Right atrium auricular region (tissue), 2 donors: ENCODE results near the gene LYST. TPM values are rescaled to one million over a fixed set of nuclear protein-coding genes. Genes with fewer than 3 reads are reported as not detected.

Source experiments
- DNase-seq: peaks from one replicate; pipeline ENCODE4 v3.0.0-alpha.2; 2019; ENCODE audit warnings: low spot score
- H3K27ac ChIP-seq, 2 donors: fragments of 200-600 bp; sonication (generic); 1 replicate in 1 of 2; 2 replicates in 1 of 2; pipeline ENCODE4 v1.5.1; 2016 to 2019
- H3K27me3 ChIP-seq, 2 donors: fragments of 200-600 bp; sonication (generic); one replicate each; pipeline versions ENCODE4 v1.5.1 to v1.6.0; 2017 to 2019
- H3K36me3 ChIP-seq: fragments of 200-600 bp; sonication (generic); one replicate; pipeline ENCODE4 v1.5.1; 2016
- H3K4me1 ChIP-seq, 2 donors: fragments of 200-600 bp; sonication (generic); one replicate each; pipeline versions ENCODE4 v1.5.1 to v1.6.0; 2017 to 2019
- H3K4me3 ChIP-seq, 2 donors: fragments of 200-600 bp; sonication (generic); 1 replicate in 1 of 2; 2 replicates in 1 of 2; pipeline ENCODE4 v1.5.1; 2017 to 2019; ENCODE audit warnings: mild to moderate bottlenecking in 1 of 2, moderate library complexity in 1 of 2
- H3K9me3 ChIP-seq, 2 donors: fragments of 200-600 bp; sonication (generic); one replicate each; pipeline ENCODE4 v1.5.1; 2019
- total RNA-seq, 2 donors: library from RNA; depleted of rRNA; stranded (reverse); fragments of >200 nt; gene quantifications; one replicate each; pipeline ENCODE4 v1.1.0, GENCODE V29; 2016
- TF ChIP-seq, protein P1 (sequence below), 2 donors: fragments of 200-600 bp; sonication (generic); IDR thresholded peaks; one replicate each; pipeline ENCODE4 v1.5.1; 2019; ENCODE audit warnings: antibody characterized with exemption in 2 of 2

LYST gene
- total RNA-seq, 2 donors from 2014 or later: 7.3 to 13.0 TPM

GRCh38 chr1:235708390-235708962 lies 158.2 kb downstream of the LYST start:
- Histone ChIP-seq H3K9me3 (no peaks in the 10 kb centered on the region), H3K4me3 (no peak overlapping the region), H3K27ac (no peak overlapping the region), H3K36me3 (peaks cover 25% of the 10 kb centered on the region), H3K4me1 (no peaks in the 10 kb centered on the region), H3K27me3 (no peaks in the 10 kb centered on the region)
- DNase-seq: no peak
- TF ChIP-seq, protein P1, sequence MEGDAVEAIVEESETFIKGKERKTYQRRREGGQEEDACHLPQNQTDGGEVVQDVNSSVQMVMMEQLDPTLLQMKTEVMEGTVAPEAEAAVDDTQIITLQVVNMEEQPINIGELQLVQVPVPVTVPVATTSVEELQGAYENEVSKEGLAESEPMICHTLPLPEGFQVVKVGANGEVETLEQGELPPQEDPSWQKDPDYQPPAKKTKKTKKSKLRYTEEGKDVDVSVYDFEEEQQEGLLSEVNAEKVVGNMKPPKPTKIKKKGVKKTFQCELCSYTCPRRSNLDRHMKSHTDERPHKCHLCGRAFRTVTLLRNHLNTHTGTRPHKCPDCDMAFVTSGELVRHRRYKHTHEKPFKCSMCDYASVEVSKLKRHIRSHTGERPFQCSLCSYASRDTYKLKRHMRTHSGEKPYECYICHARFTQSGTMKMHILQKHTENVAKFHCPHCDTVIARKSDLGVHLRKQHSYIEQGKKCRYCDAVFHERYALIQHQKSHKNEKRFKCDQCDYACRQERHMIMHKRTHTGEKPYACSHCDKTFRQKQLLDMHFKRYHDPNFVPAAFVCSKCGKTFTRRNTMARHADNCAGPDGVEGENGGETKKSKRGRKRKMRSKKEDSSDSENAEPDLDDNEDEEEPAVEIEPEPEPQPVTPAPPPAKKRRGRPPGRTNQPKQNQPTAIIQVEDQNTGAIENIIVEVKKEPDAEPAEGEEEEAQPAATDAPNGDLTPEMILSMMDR (IDR thresholded peaks at IDR 0.05): no peak

- TF ChIP-seq, protein P1 (IDR thresholded peaks at IDR 0.05): no peak
- H3K27ac ChIP-seq: no peak overlapping the region
- H3K9me3 ChIP-seq: no peaks in the 10 kb centered on the region
- H3K4me1 ChIP-seq: no peaks in the 10 kb centered on the region
- peaks cover 31% of the 10 kb centered on the region for H3K36me3 ChIP-seq
- DNase-seq: no peak
- no peak overlapping the region for H3K4me3 ChIP-seq
- H3K27me3 ChIP-seq: no peaks in the 10 kb centered on the region
Measured at GRCh38 chr1:235703506-235703905, 163.2 kb downstream of the LYST start.

DNA sequence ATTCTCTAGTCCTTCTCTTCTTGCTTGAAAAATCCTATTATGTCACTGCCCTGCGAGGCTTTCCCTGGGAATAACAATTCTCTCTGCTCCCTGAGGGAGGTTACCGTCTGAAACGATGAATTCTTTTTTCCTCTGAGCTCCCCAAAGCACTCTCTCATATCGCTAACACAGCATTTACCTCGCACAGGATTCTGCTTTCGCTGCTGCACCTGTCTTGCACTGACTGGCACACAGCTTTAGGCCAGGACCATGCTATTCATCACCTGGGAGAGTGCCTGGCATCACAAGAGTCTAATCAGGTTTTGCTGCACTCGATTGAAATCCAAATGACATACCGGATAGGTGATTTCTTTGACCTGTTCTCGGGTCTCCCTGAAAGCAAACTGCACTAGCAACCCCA lies 164.3 kb downstream of the LYST start:
- TF ChIP-seq, protein P1 (IDR thresholded peaks at IDR 0.05): no peak
- DNase-seq: no peak
- no peak overlapping the region for H3K4me3 ChIP-seq
- no peaks in the 10 kb centered on the region for H3K9me3 ChIP-seq
- H3K27ac ChIP-seq: no peak overlapping the region
- no peaks in the 10 kb centered on the region for H3K27me3 ChIP-seq
- no peaks in the 10 kb centered on the region for H3K4me1 ChIP-seq
- H3K36me3 ChIP-seq: peaks cover 21% of the 10 kb centered on the region

DNA sequence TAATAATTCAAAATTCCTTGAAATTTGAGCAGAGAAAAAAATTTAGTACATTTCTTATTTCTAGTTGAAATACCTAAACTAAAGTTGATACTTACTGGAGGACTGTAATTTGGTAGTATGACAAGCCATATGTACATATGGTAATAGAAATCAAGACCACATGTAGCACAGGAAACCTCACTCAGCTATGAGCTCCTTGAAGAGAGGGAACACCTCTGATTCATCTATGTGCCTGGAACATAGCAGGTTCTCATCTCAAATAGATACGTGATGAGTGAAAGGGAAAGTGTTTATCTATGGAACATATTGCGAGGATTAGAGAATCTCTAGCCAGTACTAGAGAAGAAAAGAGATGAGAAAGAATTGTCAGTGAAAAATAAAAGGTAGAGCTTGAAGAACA lies 169.2 kb downstream of the LYST start:
- no peak for DNase-seq
- Histone ChIP-seq H3K4me1 (no peaks in the 10 kb centered on the region), H3K27me3 (no peaks in the 10 kb centered on the region), H3K36me3 (peaks cover 32% of the 10 kb centered on the region), H3K27ac (no peak overlapping the region), H3K4me3 (no peak overlapping the region), H3K9me3 (no peaks in the 10 kb centered on the region)
- TF ChIP-seq, protein P1 (IDR thresholded peaks at IDR 0.05): no peak

DNA sequence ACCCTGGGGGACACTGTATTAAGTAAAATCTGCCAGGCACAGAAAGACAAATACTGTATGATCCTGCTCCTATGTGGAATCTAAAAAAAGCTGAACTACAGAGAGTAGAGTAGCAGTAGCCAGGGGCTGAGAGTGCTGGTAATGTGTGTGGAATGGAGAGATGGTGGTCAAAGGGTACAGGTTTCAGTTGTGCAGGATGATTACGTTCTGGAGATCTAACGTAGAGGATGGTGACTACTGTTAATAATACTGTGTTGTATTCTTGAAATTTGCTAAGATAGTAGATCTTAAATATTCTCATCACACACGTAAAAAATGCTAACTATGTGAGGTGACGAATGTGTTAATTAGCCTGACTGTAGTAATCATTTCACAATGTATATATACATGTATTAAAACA lies 177.3 kb downstream of the LYST start:
- H3K27ac ChIP-seq: no peak overlapping the region
- TF ChIP-seq, protein P1 (IDR thresholded peaks at IDR 0.05): no peak
- H3K4me1 ChIP-seq: no peaks in the 10 kb centered on the region
- no peak overlapping the region for H3K4me3 ChIP-seq
- DNase-seq: no peak
- H3K36me3 ChIP-seq: peaks cover 25% of the 10 kb centered on the region
- no peaks in the 10 kb centered on the region for H3K27me3 ChIP-seq
- H3K9me3 ChIP-seq: no peaks in the 10 kb centered on the region

DNA sequence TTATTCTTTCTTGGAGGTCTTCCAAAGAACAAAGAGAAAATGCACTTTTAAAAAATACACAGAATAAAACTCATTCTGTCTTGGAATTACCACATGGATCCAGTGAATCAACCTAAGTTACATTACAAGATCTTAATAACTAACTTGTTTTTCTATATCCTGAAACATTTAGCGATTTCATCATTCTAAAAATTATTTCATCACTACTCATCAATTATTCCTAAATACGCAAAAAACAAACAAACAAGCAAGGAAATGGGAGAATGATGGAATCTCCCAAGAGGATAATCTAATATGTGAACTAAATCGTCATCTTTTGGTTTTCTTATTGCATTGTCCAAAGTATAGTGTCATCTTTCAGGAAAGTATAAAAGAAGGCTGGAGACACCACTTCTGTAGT lies 178.6 kb downstream of the LYST start:
- H3K27ac ChIP-seq: no peak overlapping the region
- H3K36me3 ChIP-seq: peaks cover 24% of the 10 kb centered on the region
- H3K9me3 ChIP-seq: no peaks in the 10 kb centered on the region
- H3K4me1 ChIP-seq: no peaks in the 10 kb centered on the region
- TF ChIP-seq, protein P1 (IDR thresholded peaks at IDR 0.05): no peak
- H3K27me3 ChIP-seq: no peaks in the 10 kb centered on the region
- H3K4me3 ChIP-seq: no peak overlapping the region
- DNase-seq: no peak
